Choroid plexus epithelial cell (primary cell): ENCODE results near the gene FHOD1.
A peak's percentile ranks its signal among the peaks of the same experiment; 100 is the strongest.

Experiments
- DNase-seq: peaks from one replicate; pipeline ENCODE4 v3.0.0-alpha.2; 2010; ENCODE audit warnings: low read depth
- H3K4me3 ChIP-seq: 2 replicates; pipeline ENCODE4 v1.5.1; 2011; ENCODE audit warnings: low read depth, mild to moderate bottlenecking, control low read depth, low read length, moderate library complexity
- CTCF ChIP-seq: conservative IDR thresholded peaks from 2 replicates; pipeline ENCODE4 v1.5.1; 2011; ENCODE audit warnings: low read depth, mild to moderate bottlenecking, control low read depth, inconsistent platforms, low read length, moderate library complexity

FHOD1 gene

DNA sequence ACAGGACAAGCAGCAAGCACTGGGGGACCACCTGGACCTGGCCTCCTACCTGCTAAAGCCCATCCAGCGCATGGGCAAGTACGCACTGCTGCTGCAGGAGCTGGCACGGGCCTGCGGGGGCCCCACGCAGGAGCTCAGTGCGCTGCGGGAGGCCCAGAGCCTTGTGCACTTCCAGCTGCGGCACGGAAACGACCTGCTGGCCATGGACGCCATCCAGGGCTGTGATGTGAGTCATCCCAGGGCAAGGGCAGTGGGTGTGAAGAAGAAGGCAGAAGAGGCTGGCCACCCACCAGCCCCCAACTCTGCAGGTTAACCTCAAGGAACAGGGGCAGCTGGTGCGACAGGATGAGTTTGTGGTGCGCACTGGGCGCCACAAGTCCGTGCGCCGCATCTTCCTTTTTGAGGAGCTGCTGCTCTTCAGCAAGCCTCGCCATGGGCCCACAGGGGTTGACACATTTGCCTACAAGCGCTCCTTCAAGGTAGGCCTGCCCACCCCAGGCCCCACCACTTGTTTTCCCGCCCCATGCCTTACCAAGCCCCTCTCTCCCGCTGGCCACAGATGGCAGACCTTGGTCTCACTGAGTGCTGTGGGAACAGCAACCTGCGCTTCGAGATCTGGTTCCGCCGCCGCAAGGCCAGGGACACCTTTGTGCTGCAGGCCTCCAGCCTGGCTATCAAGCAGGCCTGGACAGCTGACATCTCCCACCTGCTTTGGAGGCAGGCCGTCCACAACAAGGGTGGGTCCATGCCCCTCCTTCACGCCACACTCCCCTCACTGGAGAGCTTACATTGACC, 39.4 kb upstream of the FHOD1 start:
- TF ChIP-seq CTCF, result no peak
- no peak for DNase-seq
- no peak overlapping the region for H3K4me3 ChIP-seq

- peak; percentile 38 for DNase-seq
- peak; percentile 67 for TF ChIP-seq CTCF
- no peak overlapping the region for H3K4me3 ChIP-seq
Measured at GRCh38 chr16:67284699-67285646, 37.7 kb upstream of the FHOD1 start.

DNA sequence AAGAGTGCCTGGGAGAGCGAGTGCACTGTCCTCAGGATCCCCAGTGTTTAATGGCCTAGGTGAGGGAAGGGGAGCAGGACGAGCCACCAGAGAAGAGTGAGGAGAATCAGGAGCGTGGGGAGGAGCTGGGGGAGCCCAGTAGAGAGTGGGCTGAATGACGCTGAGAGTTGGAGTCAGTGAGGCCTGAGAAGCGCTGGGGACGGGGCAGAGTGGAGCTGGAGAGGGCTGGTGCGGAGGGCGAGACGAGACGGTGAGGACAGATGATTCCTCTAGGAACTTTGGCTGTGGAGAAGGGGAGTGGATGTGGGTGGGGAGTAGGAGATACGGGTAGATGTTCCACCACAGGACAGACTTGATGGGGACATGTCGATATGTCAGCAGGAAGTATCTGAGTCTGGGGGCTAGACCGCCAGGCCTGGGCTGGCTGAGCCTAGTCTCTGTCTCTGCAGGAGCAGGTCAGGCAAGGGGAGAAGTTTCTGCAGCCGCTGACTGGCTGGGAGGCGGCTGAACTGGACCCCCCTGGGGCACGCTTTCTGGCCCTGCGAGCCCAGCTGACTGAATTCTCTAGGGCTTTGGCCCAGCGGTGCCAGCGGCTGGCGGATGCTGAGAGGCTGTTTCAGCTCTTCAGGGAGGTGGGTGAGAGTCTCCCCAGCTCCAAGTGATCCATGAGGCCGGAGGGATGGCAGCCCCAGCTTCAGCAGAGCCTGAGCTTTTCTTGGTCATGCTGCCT, 36.7 kb upstream of the FHOD1 start:
- no peak for TF ChIP-seq CTCF
- no peak for DNase-seq
- H3K4me3 ChIP-seq, result no peak overlapping the region

GRCh38 chr16:67283039-67283825, 36.0 kb upstream of the FHOD1 start:
- TF ChIP-seq CTCF, result peak; percentile 17
- no peak overlapping the region for H3K4me3 ChIP-seq
- DNase-seq, result peak; percentile 33

DNA sequence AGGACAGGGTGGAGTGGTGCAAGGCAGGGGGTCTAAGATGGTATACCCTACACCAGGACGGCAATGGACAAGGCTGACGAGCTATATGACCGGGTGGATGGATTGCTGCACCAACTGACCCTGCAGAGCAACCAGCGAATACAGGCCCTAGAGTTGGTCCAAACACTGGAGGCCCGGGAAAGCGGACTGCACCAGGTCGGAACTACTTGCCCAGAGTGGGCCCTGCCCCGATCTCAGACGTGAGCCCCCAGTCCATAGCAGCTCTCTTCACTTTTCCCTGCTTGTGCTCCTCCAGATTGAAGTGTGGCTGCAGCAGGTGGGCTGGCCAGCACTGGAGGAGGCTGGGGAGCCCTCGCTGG, 35.1 kb upstream of the FHOD1 start:
- no peak for TF ChIP-seq CTCF
- no peak for DNase-seq
- no peak overlapping the region for H3K4me3 ChIP-seq

DNA sequence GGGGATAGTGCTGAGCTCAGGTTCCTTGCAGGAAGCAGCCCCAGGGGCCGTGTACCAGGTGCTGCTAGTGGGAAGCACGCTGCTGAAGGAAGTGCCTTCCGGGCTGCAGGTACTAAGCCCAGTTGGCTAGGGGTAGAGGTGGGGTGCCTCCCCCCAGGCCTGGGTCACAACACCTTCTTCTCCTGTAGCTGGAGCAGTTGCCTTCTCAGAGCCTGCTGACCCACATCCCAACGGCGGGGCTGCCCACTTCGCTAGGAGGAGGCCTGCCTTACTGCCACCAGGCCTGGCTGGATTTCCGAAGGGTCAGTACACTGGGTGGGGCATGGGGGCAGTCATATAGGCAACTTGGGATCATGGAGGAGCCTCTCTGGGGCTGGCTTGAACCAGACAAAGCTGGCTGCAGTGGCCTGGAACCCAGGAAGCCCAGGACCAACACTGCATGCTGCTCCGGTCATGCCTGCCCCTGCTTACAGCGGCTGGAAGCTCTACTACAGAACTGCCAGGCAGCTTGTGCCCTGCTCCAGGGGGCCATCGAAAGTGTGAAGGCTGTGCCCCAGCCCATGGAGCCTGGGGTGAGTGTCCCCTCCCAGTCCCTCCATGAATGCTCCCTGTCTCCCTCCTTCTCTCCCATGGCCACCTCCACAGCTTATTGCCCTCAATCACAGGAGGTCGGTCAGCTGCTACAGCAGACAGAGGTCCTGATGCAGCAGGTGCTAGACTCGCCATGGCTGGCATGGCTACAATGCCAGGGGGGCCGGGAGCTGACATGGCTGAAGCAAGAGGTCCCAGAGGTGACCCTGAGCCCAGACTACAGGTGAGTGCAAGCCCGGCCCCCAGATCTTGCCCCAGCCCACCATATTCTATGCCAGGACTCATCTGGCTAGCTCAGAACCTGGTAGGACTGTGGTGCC, 34.5 kb upstream of the FHOD1 start:
- H3K4me3 ChIP-seq, result no peak overlapping the region
- no peak for DNase-seq
- no peak for TF ChIP-seq CTCF
